Mammary epithelial cell (primary cell): ENCODE results near the gene BBS10.

Source experiments
- EZH2 ChIP-seq: IDR thresholded peaks from 2 replicates; pipeline ENCODE4 v1.6.1; 2012; ENCODE audit warnings: low read length, inconsistent platforms, borderline replicate concordance
- TF ChIP-seq, protein P1 (sequence below), 2 donors: IDR thresholded peaks in 1 of 2; conservative IDR thresholded peaks in 1 of 2; 2 replicates each; pipeline ENCODE4 v1.5.1; 2011 to 2012; ENCODE audit warnings: inconsistent platforms in 2 of 2, low read length in 2 of 2, mild to moderate bottlenecking in 2 of 2, control low read depth in 1 of 2, low read depth in 1 of 2; ENCODE audit not compliant: insufficient read depth in 1 of 2; ENCODE audit errors: extremely low read depth in 1 of 2

DNA sequence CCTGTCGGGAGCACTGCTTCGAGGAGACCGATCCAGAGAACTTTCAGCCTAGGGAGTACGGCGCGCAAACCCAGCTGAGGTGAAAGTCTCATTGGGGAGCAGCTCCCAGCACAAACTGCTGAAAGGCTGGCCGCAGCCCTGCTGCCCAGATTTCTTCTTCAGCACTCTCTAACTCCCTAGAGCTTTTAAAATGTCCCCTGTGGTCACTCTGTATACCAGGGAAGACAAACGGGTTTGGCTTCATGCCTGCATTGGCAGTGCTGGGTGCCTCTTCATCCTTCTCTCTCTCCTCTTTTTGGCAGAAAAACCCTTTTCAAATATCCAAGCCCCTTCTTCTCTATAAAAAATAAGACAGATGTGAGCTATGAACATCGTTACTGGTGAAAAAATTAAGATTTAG, 34.9 kb downstream of the BBS10 start:
- TF ChIP-seq, protein P1, sequence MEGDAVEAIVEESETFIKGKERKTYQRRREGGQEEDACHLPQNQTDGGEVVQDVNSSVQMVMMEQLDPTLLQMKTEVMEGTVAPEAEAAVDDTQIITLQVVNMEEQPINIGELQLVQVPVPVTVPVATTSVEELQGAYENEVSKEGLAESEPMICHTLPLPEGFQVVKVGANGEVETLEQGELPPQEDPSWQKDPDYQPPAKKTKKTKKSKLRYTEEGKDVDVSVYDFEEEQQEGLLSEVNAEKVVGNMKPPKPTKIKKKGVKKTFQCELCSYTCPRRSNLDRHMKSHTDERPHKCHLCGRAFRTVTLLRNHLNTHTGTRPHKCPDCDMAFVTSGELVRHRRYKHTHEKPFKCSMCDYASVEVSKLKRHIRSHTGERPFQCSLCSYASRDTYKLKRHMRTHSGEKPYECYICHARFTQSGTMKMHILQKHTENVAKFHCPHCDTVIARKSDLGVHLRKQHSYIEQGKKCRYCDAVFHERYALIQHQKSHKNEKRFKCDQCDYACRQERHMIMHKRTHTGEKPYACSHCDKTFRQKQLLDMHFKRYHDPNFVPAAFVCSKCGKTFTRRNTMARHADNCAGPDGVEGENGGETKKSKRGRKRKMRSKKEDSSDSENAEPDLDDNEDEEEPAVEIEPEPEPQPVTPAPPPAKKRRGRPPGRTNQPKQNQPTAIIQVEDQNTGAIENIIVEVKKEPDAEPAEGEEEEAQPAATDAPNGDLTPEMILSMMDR (conservative IDR thresholded peaks at IDR 0.05 in 1 of 2, IDR thresholded peaks at IDR 0.05 in 1 of 2; ENCODE audit: extremely low read depth in 1 of 2, insufficient read depth in 1 of 2, low read depth in 1 of 2, low read length in 2 of 2) = no peak
- TF ChIP-seq EZH2 = no peak
